ENCODE results near the gene LIM2.

- TF ChIP-seq CTCF (IDR thresholded peaks at IDR 0.05) (no peak), POLR2A (IDR thresholded peaks at IDR 0.05) (no peak)
Observed at GRCh38 chr19:51427201-51427600, 39.4 kb upstream of the LIM2 start.

Data from body of pancreas (tissue), 4 donors.